CD4-positive, alpha-beta T cell (primary cell): Measurements from ENCODE around the gene ARHGAP18. TPM values are rescaled to one million over a fixed set of nuclear protein-coding genes. Genes with fewer than 3 reads are reported as not detected.

Experiments
- ATAC-seq: fragments of 200-7000 bp; cut with Tn5 transposase; one replicate; pipeline ENCODE4 v1.10.0; 2022; ENCODE audit warnings: mild to moderate bottlenecking; ENCODE audit not compliant: poor library complexity
- CTCF ChIA-PET: fragments of 350-600 bp; sonication (Branson Sonifier 250); formaldehyde crosslinking; loops from one replicate; lab custom pipeline; 2021; ENCODE audit warnings: antibody characterized with exemption, inconsistent platforms; lab: Charles Lee
- POLR2A ChIA-PET: fragments of 350-600 bp; sonication (Branson Sonifier 250); formaldehyde crosslinking; loops from one replicate; lab custom pipeline; 2021; ENCODE audit warnings: antibody characterized with exemption, inconsistent platforms; lab: Charles Lee
- DNase-seq, 14 experiments: peaks; one replicate each; pipeline ENCODE4 v3.0.0-alpha.2; 2013 to 2020; ENCODE audit warnings: mixed read lengths in 2 of 14
- H3K27ac ChIP-seq, 2 donors: one replicate each; pipeline versions ENCODE4 v1.5.1 to v1.7.0; 2013; ENCODE audit warnings: low read length in 2 of 2, low read depth in 1 of 2, mild to moderate bottlenecking in 1 of 2
- H3K27me3 ChIP-seq, 2 experiments: 1 replicate in 1 of 2; 2 replicates in 1 of 2; pipeline versions ENCODE4 v1.6.1 to v1.7.0; 2013; ENCODE audit warnings: low read length in 2 of 2, control low read depth in 1 of 2, mild to moderate bottlenecking in 1 of 2, moderate library complexity in 1 of 2; ENCODE audit not compliant: insufficient read depth in 2 of 2, control insufficient read depth in 1 of 2
- H3K36me3 ChIP-seq: one replicate; pipeline ENCODE4 v1.6.1; 2013; ENCODE audit warnings: low read length, control low read depth; ENCODE audit not compliant: insufficient read depth
- H3K4me1 ChIP-seq: one replicate; pipeline ENCODE4 v1.6.1; 2013; ENCODE audit warnings: low read length, control low read depth; ENCODE audit not compliant: insufficient read depth
- H3K4me3 ChIP-seq: one replicate; pipeline ENCODE4 v1.5.1; 2013; ENCODE audit warnings: mild to moderate bottlenecking, low read length, moderate library complexity
- H3K9me3 ChIP-seq, 2 experiments: 1 replicate in 1 of 2; 2 replicates in 1 of 2; pipeline versions ENCODE4 v1.6.1 to v1.7.0; 2013; ENCODE audit warnings: low read length in 2 of 2, mild to moderate bottlenecking in 2 of 2, control low read depth in 1 of 2, moderate library complexity in 1 of 2; ENCODE audit not compliant: control insufficient read depth in 1 of 2, insufficient read depth in 1 of 2
- H3K27ac Mint-ChIP-seq: one replicate; pipeline ENCODE4 v1.8.0; 2020; ENCODE audit warnings: mixed read lengths
- H3K27me3 Mint-ChIP-seq: one replicate; pipeline ENCODE4 v1.8.0; 2021; ENCODE audit warnings: mixed read lengths
- H3K36me3 Mint-ChIP-seq: one replicate; pipeline ENCODE4 v1.8.0; 2021; ENCODE audit warnings: low read depth, mixed read lengths
- H3K4me1 Mint-ChIP-seq: one replicate; pipeline ENCODE4 v1.8.0; 2021; ENCODE audit warnings: low read depth, mixed read lengths
- H3K4me3 Mint-ChIP-seq: one replicate; pipeline ENCODE4 v1.8.0; 2020; ENCODE audit warnings: mild to moderate bottlenecking, mixed read lengths
- H3K9me3 Mint-ChIP-seq: one replicate; pipeline ENCODE4 v1.8.0; 2020; ENCODE audit warnings: mixed read lengths
- intact Hi-C, 2 experiments: fragments of 100-400 bp; cut with DNase I in 1 of 2; cut with micrococcal nuclease in 1 of 2; formaldehyde crosslinking; loops; one replicate each; pipeline versions ENCODE4 v1.15.1 to v1.9.0; 2023 to 2025; cut with DNase I, micrococcal nuclease
- polyA plus RNA-seq, 2 donors: library from polyadenylated mRNA; unstranded; fragments of 120-200 nt; gene quantifications; one replicate each; pipeline ENCODE4 v1.2.1, GENCODE V29; 2013
- total RNA-seq, 174 experiments: library from RNA in 2 of 174; stranded (reverse) in 2 of 174; gene quantifications; one replicate each; pipeline ENCODE4 v1.2.3 and lab custom pipeline; 2021 to 2026
- TF ChIP-seq, protein P1 (sequence below): fragments of 200-600 bp; IDR thresholded peaks from one replicate; pipeline ENCODE4 v1.8.0; 2022; ENCODE audit warnings: antibody characterized with exemption, mild to moderate bottlenecking

The ARHGAP18 gene, protein sequence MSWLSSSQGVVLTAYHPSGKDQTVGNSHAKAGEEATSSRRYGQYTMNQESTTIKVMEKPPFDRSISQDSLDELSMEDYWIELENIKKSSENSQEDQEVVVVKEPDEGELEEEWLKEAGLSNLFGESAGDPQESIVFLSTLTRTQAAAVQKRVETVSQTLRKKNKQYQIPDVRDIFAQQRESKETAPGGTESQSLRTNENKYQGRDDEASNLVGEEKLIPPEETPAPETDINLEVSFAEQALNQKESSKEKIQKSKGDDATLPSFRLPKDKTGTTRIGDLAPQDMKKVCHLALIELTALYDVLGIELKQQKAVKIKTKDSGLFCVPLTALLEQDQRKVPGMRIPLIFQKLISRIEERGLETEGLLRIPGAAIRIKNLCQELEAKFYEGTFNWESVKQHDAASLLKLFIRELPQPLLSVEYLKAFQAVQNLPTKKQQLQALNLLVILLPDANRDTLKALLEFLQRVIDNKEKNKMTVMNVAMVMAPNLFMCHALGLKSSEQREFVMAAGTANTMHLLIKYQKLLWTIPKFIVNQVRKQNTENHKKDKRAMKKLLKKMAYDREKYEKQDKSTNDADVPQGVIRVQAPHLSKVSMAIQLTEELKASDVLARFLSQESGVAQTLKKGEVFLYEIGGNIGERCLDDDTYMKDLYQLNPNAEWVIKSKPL
- total RNA-seq (1 to 10 TPM in 1 of 2 experiments, under 1 TPM in 1; 0.71 to 1.3 TPM), total RNA-seq (lab: John Stamatoyannopoulos, UW) (3.8 to 24.9 (median 9.4) reads per million in 172 experiments)
- 4.3 TPM for polyA plus RNA-seq (2013, experiment 1 of 2)
- 5.7 TPM for polyA plus RNA-seq (2013, experiment 2 of 2)

DNA sequence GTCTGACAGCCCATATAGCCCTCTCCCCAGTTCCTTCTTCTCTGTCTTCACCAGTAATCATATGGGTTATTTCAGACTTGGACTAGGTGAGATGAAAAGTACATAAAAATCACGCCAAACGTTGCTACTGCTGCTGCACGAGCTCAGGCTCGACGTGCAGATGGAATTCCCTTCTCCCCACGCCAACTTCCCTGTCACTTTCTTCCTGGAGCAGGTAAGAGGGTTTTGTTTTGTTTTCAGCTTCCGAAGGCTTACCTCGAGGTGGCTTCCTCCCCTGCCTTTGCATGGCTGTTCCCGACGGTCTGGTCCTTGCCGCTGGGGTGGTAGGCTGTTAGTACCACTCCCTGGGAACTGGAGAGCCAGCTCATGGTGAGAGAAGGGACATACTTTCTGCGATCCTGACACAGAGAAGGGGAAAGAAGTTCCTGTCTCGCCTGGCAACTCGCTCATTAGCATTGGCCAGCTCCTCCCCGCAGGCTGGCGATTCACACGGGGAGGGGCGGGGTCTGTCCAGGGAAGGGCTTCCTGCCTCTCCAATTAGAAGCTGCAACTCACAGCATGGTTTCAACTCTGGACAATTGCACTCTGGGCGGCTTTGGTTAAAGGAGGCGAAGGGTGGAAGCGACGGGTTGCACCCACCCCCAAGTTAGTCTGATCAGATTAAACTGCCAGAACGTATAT lies at the start of gene ARHGAP18:
Gene ARHGAP18 (minus strand): TSS at position 409 of the 681 bp plus-strand sequence. CDS start 41 bp downstream, at position 368.
- H3K4me3 ChIP-seq: peak within 1 kb of the TSS; percentile 85
- TF ChIP-seq, protein P1, sequence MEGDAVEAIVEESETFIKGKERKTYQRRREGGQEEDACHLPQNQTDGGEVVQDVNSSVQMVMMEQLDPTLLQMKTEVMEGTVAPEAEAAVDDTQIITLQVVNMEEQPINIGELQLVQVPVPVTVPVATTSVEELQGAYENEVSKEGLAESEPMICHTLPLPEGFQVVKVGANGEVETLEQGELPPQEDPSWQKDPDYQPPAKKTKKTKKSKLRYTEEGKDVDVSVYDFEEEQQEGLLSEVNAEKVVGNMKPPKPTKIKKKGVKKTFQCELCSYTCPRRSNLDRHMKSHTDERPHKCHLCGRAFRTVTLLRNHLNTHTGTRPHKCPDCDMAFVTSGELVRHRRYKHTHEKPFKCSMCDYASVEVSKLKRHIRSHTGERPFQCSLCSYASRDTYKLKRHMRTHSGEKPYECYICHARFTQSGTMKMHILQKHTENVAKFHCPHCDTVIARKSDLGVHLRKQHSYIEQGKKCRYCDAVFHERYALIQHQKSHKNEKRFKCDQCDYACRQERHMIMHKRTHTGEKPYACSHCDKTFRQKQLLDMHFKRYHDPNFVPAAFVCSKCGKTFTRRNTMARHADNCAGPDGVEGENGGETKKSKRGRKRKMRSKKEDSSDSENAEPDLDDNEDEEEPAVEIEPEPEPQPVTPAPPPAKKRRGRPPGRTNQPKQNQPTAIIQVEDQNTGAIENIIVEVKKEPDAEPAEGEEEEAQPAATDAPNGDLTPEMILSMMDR: no peak
- DNase-seq (peak; percentile 36 to 84 (median 58)), ATAC-seq (peak; percentile 87)
- Mint-ChIP-seq H3K27me3 (no peaks in the 10 kb centered on the region), H3K4me1 (peaks cover 31% of the 10 kb centered on the region), H3K4me3 (peak within 1 kb of the TSS; percentile 92), H3K36me3 (no peaks in the 10 kb centered on the region), H3K27ac (peak within 1 kb of the TSS; percentile 28), H3K9me3 (no peaks in the 10 kb centered on the region)
- CTCF ChIA-PET: interaction anchor here (0.9 to 2.0 kb wide), 4 partner anchors 21 to 110 kb away, joined by 3 to 6 read pairs (median 4); no protein-coding TSS in a partner anchor
- POLR2A ChIA-PET: interaction anchor here (0.6 to 2.2 kb wide), 9 partner anchors 10 to 39 kb away, joined by 3 to 12 read pairs (median 5); no protein-coding TSS in a partner anchor
- peaks cover 25% of the 10 kb centered on the region for H3K4me1 ChIP-seq
- H3K27ac ChIP-seq: peak within 1 kb of the TSS in 1 of 2 donors; percentile 42
- no peaks in the 10 kb centered on the region for H3K9me3 ChIP-seq
- intact Hi-C loops: loop anchor here (2.0 to 5.0 kb wide), 2 partner anchors 35 to 38 kb away; no protein-coding TSS in a partner anchor
- H3K27me3 ChIP-seq: no peaks in the 10 kb centered on the region
- no peaks in the 10 kb centered on the region for H3K36me3 ChIP-seq

DNA sequence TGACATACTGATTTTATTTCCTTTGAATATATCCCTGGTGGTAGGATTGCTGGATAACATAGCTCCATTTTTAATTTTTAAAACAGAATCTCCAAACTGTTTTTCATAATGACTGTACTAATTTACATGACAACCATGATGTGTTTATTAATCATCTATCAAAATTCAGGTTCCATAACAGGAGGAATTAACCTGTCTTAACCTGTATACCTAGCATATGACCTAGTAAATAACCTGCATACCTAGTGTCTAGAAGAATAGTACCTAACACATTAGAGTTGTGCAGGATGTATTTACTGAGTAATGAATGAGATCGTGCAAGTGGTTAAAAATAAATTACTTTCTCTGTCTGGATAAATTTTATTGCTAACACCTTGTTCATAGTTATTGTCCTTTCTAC lies 45.8 kb upstream of the ARHGAP18 start:
- ChIA-PET POLR2A (no interaction called here), CTCF (no interaction called here)
- Histone ChIP-seq H3K4me3 (no peak overlapping the region), H3K9me3 (no peaks in the 10 kb centered on the region), H3K27ac (no peak overlapping the region), H3K27me3 (no peaks in the 10 kb centered on the region), H3K4me1 (peaks cover 6% of the 10 kb centered on the region), H3K36me3 (no peaks in the 10 kb centered on the region)
- H3K4me3 Mint-ChIP-seq: no peak overlapping the region
- H3K4me1 Mint-ChIP-seq: peaks cover 13% of the 10 kb centered on the region
- H3K9me3 Mint-ChIP-seq: no peaks in the 10 kb centered on the region
- intact Hi-C loops: no loop called here
- no peak for ATAC-seq
- no peak overlapping the region for H3K27ac Mint-ChIP-seq
- no peaks in the 10 kb centered on the region for H3K36me3 Mint-ChIP-seq
- DNase-seq: no peak
- H3K27me3 Mint-ChIP-seq: peaks cover 5% of the 10 kb centered on the region
- TF ChIP-seq, protein P1: no peak

DNA sequence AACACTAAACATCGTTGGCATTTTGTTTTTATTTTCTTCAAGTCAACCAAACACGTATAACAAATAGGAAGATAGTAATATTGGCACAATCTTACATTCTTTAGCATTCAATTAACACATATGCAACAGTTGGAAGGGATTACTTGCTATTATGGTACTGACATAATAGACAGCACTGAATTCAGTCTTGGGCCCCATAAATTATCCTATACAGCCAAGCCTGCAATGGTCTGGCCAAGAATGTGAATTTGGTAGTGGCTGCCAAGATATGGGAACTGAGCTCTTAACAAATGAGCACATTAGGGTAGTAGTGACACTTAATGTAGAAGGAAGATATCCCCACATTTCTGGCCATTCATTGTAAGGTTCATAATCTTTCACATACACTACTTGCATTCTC lies 44.8 kb upstream of the ARHGAP18 start:
- Histone ChIP-seq H3K4me3 (no peak overlapping the region), H3K27ac (no peak overlapping the region), H3K36me3 (no peaks in the 10 kb centered on the region), H3K9me3 (no peaks in the 10 kb centered on the region), H3K27me3 (no peaks in the 10 kb centered on the region), H3K4me1 (peaks cover 14% of the 10 kb centered on the region)
- ChIA-PET CTCF (no interaction called here), POLR2A (no interaction called here)
- Mint-ChIP-seq H3K4me1 (peaks cover 21% of the 10 kb centered on the region), H3K4me3 (no peak overlapping the region), H3K36me3 (no peaks in the 10 kb centered on the region), H3K27me3 (no peaks in the 10 kb centered on the region), H3K27ac (no peak overlapping the region), H3K9me3 (no peaks in the 10 kb centered on the region)
- TF ChIP-seq, protein P1: no peak
- no peak for DNase-seq
- ATAC-seq: no peak
- intact Hi-C loops: no loop called here
